ENCODE results near the gene ZFP92. TPM values are rescaled to one million over a fixed set of nuclear protein-coding genes. Genes with fewer than 3 reads are reported as not detected.

The ZFP92 gene
- total RNA-seq, 4 donors from 2014 or later = 0.26 to 0.38 (median 0.30) TPM; not detected in 1

GRCh38 chrX:153450114-153450948 is 39.1 kb downstream of the ZFP92 start:
- Histone ChIP-seq H3K4me1 (no peaks in the 10 kb centered on the region), H3K9me3 (no peaks in the 10 kb centered on the region), H3K27ac (no peak overlapping the region), H3K36me3 (peaks cover 16% of the 10 kb centered on the region), H3K27me3 (no peaks in the 10 kb centered on the region), H3K4me3 (no peak overlapping the region)
- TF ChIP-seq POLR2A (IDR thresholded peaks at IDR 0.05) (no peak), CTCF (IDR thresholded peaks at IDR 0.05) (no peak), EP300 (IDR thresholded peaks at IDR 0.05) (no peak), POLR2AphosphoS5 (IDR thresholded peaks at IDR 0.05) (no peak)
- no peak for DNase-seq (ENCODE audit: low spot score in 2 of 2)
- 86% methylated on average over 22 of the region's 26 CpGs for WGBS

DNA sequence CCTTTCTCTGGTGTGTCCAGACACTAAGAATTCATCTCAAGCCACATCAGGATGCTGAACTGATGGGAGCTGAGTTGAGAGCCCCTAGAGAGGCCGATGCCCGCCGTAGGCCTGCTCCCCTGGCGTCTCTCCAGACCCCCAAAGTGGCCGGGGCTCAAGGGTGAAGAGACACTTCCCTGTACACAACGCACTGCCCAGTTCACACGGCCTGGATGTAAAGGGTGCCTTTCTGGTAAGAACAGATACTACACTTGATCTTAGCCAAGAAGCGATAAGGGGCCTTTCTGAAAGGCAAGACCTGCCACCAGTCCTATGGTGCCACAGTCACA is 39.6 kb downstream of the ZFP92 start:
- peaks cover 3% of the 10 kb centered on the region for H3K4me1 ChIP-seq
- no peak for DNase-seq (ENCODE audit: low spot score in 2 of 2)
- H3K27ac ChIP-seq = no peak overlapping the region
- 80% methylated on average over 8 of the region's 8 CpGs for WGBS
- peaks cover 16% of the 10 kb centered on the region for H3K36me3 ChIP-seq
- H3K27me3 ChIP-seq = no peaks in the 10 kb centered on the region
- H3K4me3 ChIP-seq = no peak overlapping the region
- no peaks in the 10 kb centered on the region for H3K9me3 ChIP-seq
- TF ChIP-seq POLR2A (IDR thresholded peaks at IDR 0.05) (no peak), EP300 (IDR thresholded peaks at IDR 0.05) (no peak)

DNA sequence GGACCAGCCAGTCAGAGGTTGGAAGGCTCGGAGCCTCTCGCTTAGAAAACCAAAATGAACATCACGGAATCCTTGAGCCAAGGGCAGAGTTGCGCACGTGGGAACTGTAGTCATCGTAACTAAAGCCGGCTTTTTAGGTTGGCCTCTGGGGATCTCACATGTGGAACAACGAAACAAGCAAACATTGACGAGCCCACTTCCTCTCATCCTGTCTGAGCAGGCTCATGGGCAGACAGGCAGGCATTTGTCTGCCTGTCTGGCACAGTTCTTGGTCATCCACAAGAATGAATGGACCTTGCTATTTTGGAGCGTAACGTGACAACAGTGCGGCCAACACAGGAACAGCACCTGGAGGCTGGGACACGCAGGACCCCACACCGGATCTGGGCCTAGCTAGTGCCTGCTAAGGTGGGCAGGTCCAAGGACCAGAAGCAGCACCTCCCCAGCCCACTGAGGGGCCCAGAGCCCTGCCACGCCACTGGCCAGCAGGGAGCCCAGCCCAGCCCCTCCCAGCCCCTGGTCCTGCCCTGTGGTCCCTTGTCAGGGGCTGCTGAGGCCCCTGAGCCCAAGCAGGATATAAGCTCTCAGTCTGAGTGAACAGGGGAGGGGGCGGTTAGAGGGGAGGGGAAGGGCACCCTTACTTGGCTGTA is 43.8 kb downstream of the ZFP92 start:
- TF ChIP-seq POLR2AphosphoS5 (IDR thresholded peaks at IDR 0.05) = no peak
- Histone ChIP-seq H3K27me3 (no peaks in the 10 kb centered on the region), H3K9me3 (no peaks in the 10 kb centered on the region), H3K36me3 (peaks cover 9% of the 10 kb centered on the region), H3K4me3 (no peak overlapping the region), H3K27ac (no peak overlapping the region), H3K4me1 (peaks cover 4% of the 10 kb centered on the region)
- WGBS = 81% methylated on average over 10 of the region's 16 CpGs
- DNase-seq (ENCODE audit: low spot score in 2 of 2) = no peak

DNA sequence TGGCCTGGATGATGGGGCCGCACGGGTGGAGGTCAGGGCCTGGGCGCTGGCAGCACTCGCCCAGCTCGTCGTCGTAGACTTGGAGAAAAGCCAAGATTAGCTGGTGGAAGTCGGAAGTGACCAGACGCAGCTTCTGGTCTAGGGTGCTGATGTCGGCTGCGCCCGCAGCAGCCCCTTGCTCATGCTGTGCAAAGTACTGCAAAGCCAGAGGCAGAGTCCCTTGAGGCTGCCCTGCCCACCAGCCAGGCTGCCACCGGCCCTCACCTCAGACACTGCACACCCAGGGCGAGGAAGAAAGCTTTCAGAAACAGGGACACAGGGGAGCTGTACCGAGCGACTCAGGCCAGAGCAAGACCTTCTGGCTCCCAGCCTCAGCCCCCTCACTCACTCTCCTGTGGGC is 44.3 kb downstream of the ZFP92 start:
- Histone ChIP-seq H3K4me3 (no peak overlapping the region), H3K27me3 (no peaks in the 10 kb centered on the region), H3K4me1 (peaks cover 4% of the 10 kb centered on the region), H3K27ac (no peak overlapping the region), H3K36me3 (peaks cover 8% of the 10 kb centered on the region), H3K9me3 (no peaks in the 10 kb centered on the region)
- 92% methylated on average over 7 of the region's 16 CpGs for WGBS
- TF ChIP-seq EP300 (IDR thresholded peaks at IDR 0.05) (no peak), CTCF (IDR thresholded peaks at IDR 0.05) (no peak)
- no peak for DNase-seq (ENCODE audit: low spot score in 2 of 2)

GRCh38 chrX:153456161-153456560 is 44.9 kb downstream of the ZFP92 start:
- Histone ChIP-seq H3K27me3 (no peaks in the 10 kb centered on the region), H3K27ac (no peak overlapping the region), H3K9me3 (no peaks in the 10 kb centered on the region), H3K4me3 (no peak overlapping the region), H3K36me3 (peaks cover 8% of the 10 kb centered on the region), H3K4me1 (peaks cover 4% of the 10 kb centered on the region)
- WGBS = no CpG with 5 or more reads among the region's 12 CpGs
- DNase-seq (ENCODE audit: low spot score in 2 of 2) = no peak
- TF ChIP-seq CTCF (IDR thresholded peaks at IDR 0.05) (no peak), POLR2A (IDR thresholded peaks at IDR 0.05) (no peak), POLR2AphosphoS5 (IDR thresholded peaks at IDR 0.05) (no peak), EP300 (IDR thresholded peaks at IDR 0.05) (no peak)

DNA sequence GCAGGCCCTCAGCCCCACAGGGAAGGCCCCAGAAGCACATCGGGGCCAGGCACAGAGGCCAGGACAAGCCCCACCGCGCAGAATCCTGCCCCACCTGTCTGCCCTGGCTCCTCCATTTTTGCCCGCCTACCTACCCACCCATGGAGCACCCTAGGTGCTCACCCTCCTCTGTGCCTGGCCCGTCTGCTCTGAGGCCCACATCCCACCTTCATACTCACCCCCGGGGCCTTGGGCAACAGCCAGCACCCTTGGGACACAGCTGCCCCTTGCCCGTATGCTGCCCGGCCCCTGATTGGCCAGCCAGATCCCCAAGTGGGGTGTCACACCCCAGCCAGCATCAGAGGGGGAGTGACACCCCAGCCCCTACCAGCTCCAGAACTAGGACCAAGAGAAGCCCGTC is 45.4 kb downstream of the ZFP92 start:
- Histone ChIP-seq H3K27me3 (no peaks in the 10 kb centered on the region), H3K4me3 (no peak overlapping the region), H3K36me3 (peaks cover 8% of the 10 kb centered on the region), H3K4me1 (peaks cover 4% of the 10 kb centered on the region), H3K9me3 (no peaks in the 10 kb centered on the region), H3K27ac (no peak overlapping the region)
- no peak for TF ChIP-seq EP300 (IDR thresholded peaks at IDR 0.05)
- no peak for TF ChIP-seq POLR2AphosphoS5 (IDR thresholded peaks at IDR 0.05)
- no peak for TF ChIP-seq POLR2A (IDR thresholded peaks at IDR 0.05)
- no peak for TF ChIP-seq CTCF (IDR thresholded peaks at IDR 0.05)
- DNase-seq (ENCODE audit: low spot score in 2 of 2) = no peak
- 92% methylated on average over 2 of the region's 9 CpGs for WGBS
